Measurements from ENCODE around the gene LTBP3. TPM values are rescaled to one million over a fixed set of nuclear protein-coding genes. Genes with fewer than 3 reads are reported as not detected.

The LTBP3 gene
- total and polyA plus RNA-seq, 5 donors from 2014 or later, result 9.2 to 132 (median 14.6) TPM

GRCh38 chr11:65553301-65554001 is 4.7 kb downstream of the LTBP3 start:
- Mint-ChIP-seq H3K9me3 (no peaks in the 10 kb centered on the region), H3K27ac (peak overlapping the region in 2 of 3 donors; percentile 26 to 95), H3K36me3 (peaks cover 17% of the 10 kb centered on the region), H3K27me3 (no peaks in the 10 kb centered on the region), H3K4me1 (peaks cover 6 to 74% (median 52%) of the 10 kb centered on the region in 4 donors), H3K4me3 (peak overlapping the region in 3 of 4 donors; percentile 60 to 76 (median 76))
- H3K27ac ChIP-seq (ENCODE audit: insufficient read depth, low read length, poor library complexity, severe bottlenecking), result peak overlapping the region; percentile 61
- no peaks in the 10 kb centered on the region for H3K9me3 ChIP-seq (ENCODE audit: control insufficient read depth in 2 of 2, low read length in 2 of 2)
- peaks cover 65% of the 10 kb centered on the region for H3K4me1 ChIP-seq (ENCODE audit: control insufficient read depth, insufficient read depth, low read length, poor library complexity, severe bottlenecking)
- ATAC-seq (ENCODE audit: low read depth in 2 of 2) (peak; percentile 62 to 73), DNase-seq (peak; percentile 68 to 92 (median 81))
- no peaks in the 10 kb centered on the region for H3K36me3 ChIP-seq (ENCODE audit: control insufficient read depth, insufficient read depth, low read length)
- H3K27me3 ChIP-seq (ENCODE audit: control insufficient read depth, insufficient read depth, low read length), result no peaks in the 10 kb centered on the region
- no peak overlapping the region for H3K4me3 ChIP-seq (ENCODE audit: low read depth, low read length)

- Histone ChIP-seq H3K27ac (ENCODE audit: insufficient read depth, low read length, poor library complexity, severe bottlenecking) (peak overlapping the region; percentile 61), H3K36me3 (ENCODE audit: control insufficient read depth, insufficient read depth, low read length) (no peaks in the 10 kb centered on the region), H3K9me3 (ENCODE audit: control insufficient read depth in 2 of 2, low read length in 2 of 2) (no peaks in the 10 kb centered on the region), H3K27me3 (ENCODE audit: control insufficient read depth, insufficient read depth, low read length) (no peaks in the 10 kb centered on the region), H3K4me3 (ENCODE audit: low read depth, low read length) (no peak overlapping the region), H3K4me1 (ENCODE audit: control insufficient read depth, insufficient read depth, low read length, poor library complexity, severe bottlenecking) (peaks cover 74% of the 10 kb centered on the region)
- H3K36me3 Mint-ChIP-seq, result peaks cover 17% of the 10 kb centered on the region
- H3K27ac Mint-ChIP-seq, result peak overlapping the region; percentile 10 to 95 (median 91)
- peak overlapping the region; percentile 49 to 86 (median 75) for H3K4me3 Mint-ChIP-seq
- no peaks in the 10 kb centered on the region for H3K9me3 Mint-ChIP-seq
- DNase-seq, result no peak
- no peaks in the 10 kb centered on the region for H3K27me3 Mint-ChIP-seq
- H3K4me1 Mint-ChIP-seq, result peaks cover 6 to 83% (median 59%) of the 10 kb centered on the region in 4 donors
- ATAC-seq (ENCODE audit: low read depth in 2 of 2), result no peak
These were observed 5.7 kb downstream of the LTBP3 start for GRCh38 chr11:65552388-65552951.

GRCh38 chr11:65551572-65552387 is 6.4 kb downstream of the LTBP3 start:
- H3K9me3 ChIP-seq (ENCODE audit: control insufficient read depth in 2 of 2, low read length in 2 of 2), result no peaks in the 10 kb centered on the region
- H3K4me3 ChIP-seq (ENCODE audit: low read depth, low read length), result no peak overlapping the region
- peak; percentile 62 to 68 for ATAC-seq (ENCODE audit: low read depth in 2 of 2)
- H3K36me3 ChIP-seq (ENCODE audit: control insufficient read depth, insufficient read depth, low read length), result no peaks in the 10 kb centered on the region
- Mint-ChIP-seq H3K4me3 (peak overlapping the region; percentile 49 to 86 (median 75)), H3K9me3 (no peaks in the 10 kb centered on the region), H3K36me3 (peaks cover 17% of the 10 kb centered on the region), H3K4me1 (peaks cover 6 to 83% (median 59%) of the 10 kb centered on the region in 4 donors), H3K27ac (peak overlapping the region in 2 of 3 donors; percentile 91 to 95), H3K27me3 (no peaks in the 10 kb centered on the region)
- no peaks in the 10 kb centered on the region for H3K27me3 ChIP-seq (ENCODE audit: control insufficient read depth, insufficient read depth, low read length)
- DNase-seq, result peak; percentile 57 to 83 (median 68)
- H3K27ac ChIP-seq (ENCODE audit: insufficient read depth, low read length, poor library complexity, severe bottlenecking), result no peak overlapping the region
- peaks cover 74% of the 10 kb centered on the region for H3K4me1 ChIP-seq (ENCODE audit: control insufficient read depth, insufficient read depth, low read length, poor library complexity, severe bottlenecking)

GRCh38 chr11:65549096-65549495 is 9.1 kb downstream of the LTBP3 start:
- no peak overlapping the region for H3K27ac ChIP-seq (ENCODE audit: insufficient read depth, low read length, poor library complexity, severe bottlenecking)
- peaks cover 17% of the 10 kb centered on the region for H3K36me3 Mint-ChIP-seq
- no peak for DNase-seq
- peaks cover 6 to 78% (median 50%) of the 10 kb centered on the region in 4 donors for H3K4me1 Mint-ChIP-seq
- no peak for ATAC-seq (ENCODE audit: low read depth in 2 of 2)
- H3K9me3 ChIP-seq (ENCODE audit: control insufficient read depth in 2 of 2, low read length in 2 of 2), result no peaks in the 10 kb centered on the region
- H3K27me3 Mint-ChIP-seq, result no peaks in the 10 kb centered on the region
- H3K4me1 ChIP-seq (ENCODE audit: control insufficient read depth, insufficient read depth, low read length, poor library complexity, severe bottlenecking), result peaks cover 59% of the 10 kb centered on the region
- no peaks in the 10 kb centered on the region for H3K36me3 ChIP-seq (ENCODE audit: control insufficient read depth, insufficient read depth, low read length)
- peak overlapping the region in 2 of 3 donors; percentile 62 to 81 for H3K27ac Mint-ChIP-seq
- H3K4me3 Mint-ChIP-seq, result peak overlapping the region in 3 of 4 donors; percentile 56 to 67 (median 67)
- no peak overlapping the region for H3K4me3 ChIP-seq (ENCODE audit: low read depth, low read length)
- no peaks in the 10 kb centered on the region for H3K9me3 Mint-ChIP-seq
- H3K27me3 ChIP-seq (ENCODE audit: control insufficient read depth, insufficient read depth, low read length), result no peaks in the 10 kb centered on the region

GRCh38 chr11:65548395-65548794 is 9.8 kb downstream of the LTBP3 start:
- DNase-seq, result no peak
- ATAC-seq (ENCODE audit: low read depth in 2 of 2), result no peak
- peak overlapping the region; percentile 59 to 90 (median 72) for H3K4me3 Mint-ChIP-seq
- H3K9me3 Mint-ChIP-seq, result no peaks in the 10 kb centered on the region
- peak overlapping the region; percentile 39 for H3K27ac ChIP-seq (ENCODE audit: insufficient read depth, low read length, poor library complexity, severe bottlenecking)
- H3K4me1 ChIP-seq (ENCODE audit: control insufficient read depth, insufficient read depth, low read length, poor library complexity, severe bottlenecking), result peaks cover 52% of the 10 kb centered on the region
- no peaks in the 10 kb centered on the region for H3K27me3 ChIP-seq (ENCODE audit: control insufficient read depth, insufficient read depth, low read length)
- no peaks in the 10 kb centered on the region for H3K36me3 ChIP-seq (ENCODE audit: control insufficient read depth, insufficient read depth, low read length)
- peaks cover 6 to 80% (median 51%) of the 10 kb centered on the region in 4 donors for H3K4me1 Mint-ChIP-seq
- no peaks in the 10 kb centered on the region for H3K9me3 ChIP-seq (ENCODE audit: control insufficient read depth in 2 of 2, low read length in 2 of 2)
- no peaks in the 10 kb centered on the region for H3K27me3 Mint-ChIP-seq
- no peak overlapping the region for H3K4me3 ChIP-seq (ENCODE audit: low read depth, low read length)
- H3K27ac Mint-ChIP-seq, result peak overlapping the region; percentile 76 to 97 (median 81)
- H3K36me3 Mint-ChIP-seq, result peaks cover 17% of the 10 kb centered on the region

GRCh38 chr11:65547446-65548125 is 10.6 kb downstream of the LTBP3 start:
- no peak overlapping the region for H3K4me3 ChIP-seq (ENCODE audit: low read depth, low read length)
- Mint-ChIP-seq H3K27me3 (no peaks in the 10 kb centered on the region), H3K4me1 (peaks cover 6 to 77% (median 50%) of the 10 kb centered on the region in 4 donors), H3K9me3 (no peaks in the 10 kb centered on the region), H3K36me3 (peaks cover 17% of the 10 kb centered on the region), H3K27ac (peak overlapping the region in 2 of 3 donors; percentile 51 to 81), H3K4me3 (peak overlapping the region in 3 of 4 donors; percentile 67 to 79 (median 78))
- H3K36me3 ChIP-seq (ENCODE audit: control insufficient read depth, insufficient read depth, low read length), result no peaks in the 10 kb centered on the region
- peak overlapping the region; percentile 76 for H3K27ac ChIP-seq (ENCODE audit: insufficient read depth, low read length, poor library complexity, severe bottlenecking)
- DNase-seq, result peak in 1 of 3 donors; percentile 46
- no peak for ATAC-seq (ENCODE audit: low read depth in 2 of 2)
- H3K9me3 ChIP-seq (ENCODE audit: control insufficient read depth in 2 of 2, low read length in 2 of 2), result no peaks in the 10 kb centered on the region
- peaks cover 46% of the 10 kb centered on the region for H3K4me1 ChIP-seq (ENCODE audit: control insufficient read depth, insufficient read depth, low read length, poor library complexity, severe bottlenecking)
- no peaks in the 10 kb centered on the region for H3K27me3 ChIP-seq (ENCODE audit: control insufficient read depth, insufficient read depth, low read length)
